Kidney epithelial cell (primary cell): Measurements from ENCODE around the gene CCR2. TPM values are rescaled to one million over a fixed set of nuclear protein-coding genes. Genes with fewer than 3 reads are reported as not detected.

Source experiments
- DNase-seq: peaks from one replicate; pipeline ENCODE4 v3.0.0-alpha.2; 2010; ENCODE audit warnings: low read depth
- H3K27me3 ChIP-seq: 2 replicates; pipeline ENCODE4 v1.6.0; 2011; ENCODE audit warnings: low read length; ENCODE audit not compliant: control insufficient read depth, insufficient read depth
- H3K36me3 ChIP-seq: 2 replicates; pipeline ENCODE4 v1.5.1; 2011; ENCODE audit warnings: low read length; ENCODE audit not compliant: control insufficient read depth, insufficient read depth
- H3K4me3 ChIP-seq: 2 replicates; pipeline ENCODE4 v1.5.1; 2011; ENCODE audit warnings: low read depth, mild to moderate bottlenecking, control low read depth, low read length
- CTCF ChIP-seq: IDR thresholded peaks from 2 replicates; pipeline ENCODE4 v1.5.1; 2011; ENCODE audit warnings: mild to moderate bottlenecking, moderate library complexity, low read length, control low read depth, inconsistent platforms; ENCODE audit not compliant: insufficient read depth, poor library complexity, severe bottlenecking
- total RNA-seq: library from RNA; depleted of rRNA; stranded (reverse); fragments of >200 nt; gene quantifications from 2 replicates; pipeline ENCODE4 v1.2.3, GENCODE V29; 2015

CCR2 gene
- total RNA-seq, 1 donor from 2014 or later: not detected

- no peak for DNase-seq
- TF ChIP-seq CTCF: no peak
- peaks cover 7% of the 10 kb centered on the region for H3K27me3 ChIP-seq
- H3K36me3 ChIP-seq: no peaks in the 10 kb centered on the region
- H3K4me3 ChIP-seq: no peak overlapping the region
Measured at GRCh38 chr3:46374755-46375154, 20.8 kb downstream of the CCR2 start.

GRCh38 chr3:46375218-46375617, 21.3 kb downstream of the CCR2 start:
- Histone ChIP-seq H3K4me3 (no peak overlapping the region), H3K36me3 (no peaks in the 10 kb centered on the region), H3K27me3 (peaks cover 7% of the 10 kb centered on the region)
- TF ChIP-seq CTCF: no peak
- DNase-seq: no peak

- TF ChIP-seq CTCF: no peak
- no peak for DNase-seq
Measured at GRCh38 chr3:46375814-46376213, 21.9 kb downstream of the CCR2 start.

GRCh38 chr3:46378426-46378942, 24.6 kb downstream of the CCR2 start:
- peak; percentile 72 for TF ChIP-seq CTCF
- no peak for DNase-seq
- Histone ChIP-seq H3K27me3 (peaks cover 4% of the 10 kb centered on the region), H3K36me3 (no peaks in the 10 kb centered on the region), H3K4me3 (no peak overlapping the region)

More at GRCh38 chr3:46375814-46376213, 21.9 kb downstream of the CCR2 start:
- Histone ChIP-seq H3K36me3 (no peaks in the 10 kb centered on the region), H3K27me3 (peaks cover 7% of the 10 kb centered on the region), H3K4me3 (no peak overlapping the region)

GRCh38 chr3:46380471-46381221, 26.7 kb downstream of the CCR2 start:
- H3K27me3 ChIP-seq: no peaks in the 10 kb centered on the region
- no peaks in the 10 kb centered on the region for H3K36me3 ChIP-seq
- no peak for DNase-seq
- no peak for TF ChIP-seq CTCF
- no peak overlapping the region for H3K4me3 ChIP-seq
